K562 (cell line): ENCODE data around the gene EVI5. TPM values are rescaled to one million over a fixed set of nuclear protein-coding genes. Genes with fewer than 3 reads are reported as not detected.

Experiments used
- ATAC-seq: fragments of 200-7000 bp; cut with Tn5 transposase; 3 replicates; pipeline ENCODE4 v1.9.1; 2020; ENCODE audit warnings: moderate library complexity
- BruUV-seq: library from RNA; stranded (reverse); fragments of 400-500 nt; replicated peaks from 2 replicates; lab custom pipeline; 2021; lab: Mats Ljungman, UMichigan
- CTCF ChIA-PET: fragments of 300-600 bp; formaldehyde crosslinking; extraction: SDS; loops from one replicate; lab custom pipeline; 2021; ENCODE audit warnings: low intra/inter-chr PET ratio; lab: Yijun Ruan, JAX
- POLR2A ChIA-PET: fragments of 300-600, 350-650 bp; sonication (Branson Sonifier 250); formaldehyde crosslinking; extraction: SDS; loops from one replicate; lab custom pipeline; 2021; ENCODE audit warnings: antibody characterized with exemption, inconsistent platforms; lab: Yijun Ruan, JAX
- DNase-seq, 4 experiments: peaks; one replicate each; pipeline versions ENCODE4 v3.0.0 to v3.0.0-alpha.2; 2011 to 2018; ENCODE audit warnings: low spot score in 3 of 4, mixed read lengths in 3 of 4; ENCODE audit errors: extremely low read depth in 1 of 4
- FAIRE-seq: peaks from 2 replicates; lab custom pipeline; 2011; peaks lifted over from hg19 to GRCh38; lab: Jason Lieb, UNC
- H2AFZ ChIP-seq: 2 replicates; pipeline ENCODE4 v1.6.0; 2011; ENCODE audit warnings: low read depth, low read length, control low read depth, inconsistent platforms
- H3K27ac ChIP-seq: fragments of 200-600 bp; 3 replicates; pipeline ENCODE4 v1.8.0; 2011; ENCODE audit warnings: low read depth, mild to moderate bottlenecking, control low read depth, inconsistent platforms, low read length, moderate library complexity, mixed read lengths; ENCODE audit errors: extremely low read depth
- H3K27me3 ChIP-seq, 2 experiments: fragments of 300-600 bp in 1 of 2; 2 replicates in 1 of 2; 3 replicates in 1 of 2; pipeline versions ENCODE4 v1.6.0 to v1.8.0; 2011; ENCODE audit warnings: inconsistent platforms in 2 of 2, low read length in 2 of 2, mild to moderate bottlenecking in 1 of 2, mixed read lengths in 1 of 2, moderate library complexity in 1 of 2; ENCODE audit not compliant: control insufficient read depth in 2 of 2, insufficient read depth in 2 of 2
- H3K36me3 ChIP-seq: fragments of 300-600 bp; 3 replicates; pipeline ENCODE4 v1.8.0; 2011; ENCODE audit warnings: mild to moderate bottlenecking, low read length, inconsistent platforms; ENCODE audit not compliant: control insufficient read depth, insufficient read depth
- H3K4me1 ChIP-seq, 2 experiments: fragments of 200-600 bp in 1 of 2; replicated peaks in 1 of 2; 2 replicates in 1 of 2; 3 replicates in 1 of 2; pipeline versions ENCODE4 v1.5.1 to v1.8.0; 2011; ENCODE audit warnings: inconsistent platforms in 2 of 2, low read length in 2 of 2, mild to moderate bottlenecking in 1 of 2, mixed read lengths in 1 of 2, moderate library complexity in 1 of 2; ENCODE audit not compliant: control insufficient read depth in 2 of 2, insufficient read depth in 2 of 2
- H3K4me2 ChIP-seq: 2 replicates; pipeline ENCODE4 v1.6.1; 2011; ENCODE audit warnings: low read length, control low read depth, inconsistent platforms, mixed read lengths; ENCODE audit not compliant: insufficient read depth
- H3K4me3 ChIP-seq: fragments of 200-600 bp; sonication (generic), shearing (Covaris generic); 2 replicates; pipeline ENCODE4 v1.5.1; 2016; ENCODE audit warnings: control low read depth, inconsistent platforms
- H3K79me2 ChIP-seq: fragments of 200-600 bp; 3 replicates; pipeline ENCODE4 v1.8.0; 2011; ENCODE audit warnings: low read length, inconsistent platforms; ENCODE audit not compliant: control insufficient read depth, insufficient read depth
- H3K9ac ChIP-seq, 2 experiments: 2 replicates each; pipeline versions ENCODE4 v1.6.0 to v1.6.1; 2011; ENCODE audit warnings: low read depth in 2 of 2, low read length in 2 of 2, control low read depth in 1 of 2, inconsistent platforms in 1 of 2, mild to moderate bottlenecking in 1 of 2, mixed read lengths in 1 of 2; ENCODE audit not compliant: insufficient read depth in 1 of 2
- H3K9me1 ChIP-seq: one replicate; pipeline ENCODE4 v1.6.0; 2011; ENCODE audit warnings: inconsistent platforms, mild to moderate bottlenecking, low read length, moderate library complexity; ENCODE audit not compliant: control insufficient read depth, insufficient read depth
- H3K9me3 ChIP-seq: replicated peaks from 2 replicates; pipeline ENCODE4 v1.5.1; 2011; ENCODE audit warnings: low read depth, low read length, inconsistent platforms; ENCODE audit not compliant: control insufficient read depth, insufficient read depth
- H4K20me1 ChIP-seq: replicated peaks from 2 replicates; pipeline ENCODE4 v1.6.1; 2011; ENCODE audit warnings: low read length, inconsistent platforms, mixed read lengths; ENCODE audit not compliant: control insufficient read depth, insufficient read depth
- ARHGAP35 ChIP-seq: fragments of 450-650 bp; IDR thresholded peaks from 2 replicates; pipeline ENCODE4 v1.6.1; 2018; ENCODE audit not compliant: partially characterized antibody
- ATF3 ChIP-seq, 2 experiments: fragments of 450-650 bp in 1 of 2; sonication (generic) in 1 of 2; formaldehyde crosslinking in 1 of 2; IDR thresholded peaks in 1 of 2; conservative IDR thresholded peaks in 1 of 2; 2 replicates each; pipeline versions ENCODE4 v1.6.1 to v1.8.1; 2016 to 2023; ENCODE audit warnings: mild to moderate bottlenecking in 2 of 2, moderate library complexity in 2 of 2, inconsistent platforms in 1 of 2, missing genetic modification reagents in 1 of 2
- BCOR ChIP-seq: fragments of 450-650 bp; IDR thresholded peaks from 2 replicates; pipeline ENCODE4 v1.6.1; 2016
- C11orf30 ChIP-seq: fragments of 450-650 bp; IDR thresholded peaks from 2 replicates; pipeline ENCODE4 v1.6.1; 2016; ENCODE audit warnings: low read depth, mild to moderate bottlenecking
- CBFA2T2 ChIP-seq: fragments of 450-650 bp; conservative IDR thresholded peaks from 2 replicates; pipeline ENCODE4 v1.6.1; 2017; ENCODE audit warnings: mild to moderate bottlenecking
- CHD4 ChIP-seq: fragments of 200-600 bp; sonication (generic); IDR thresholded peaks from 3 replicates; pipeline ENCODE4 v1.6.1; 2012; ENCODE audit warnings: low read depth, mild to moderate bottlenecking, mixed read lengths, low read length, inconsistent platforms; ENCODE audit not compliant: insufficient read depth, insufficient replicate concordance, poor library complexity, severe bottlenecking
- EP400 ChIP-seq: fragments of 450-650 bp; IDR thresholded peaks from 2 replicates; pipeline ENCODE4 v1.6.1; 2017; ENCODE audit warnings: antibody characterized with exemption, mild to moderate bottlenecking, moderate library complexity
- HINFP ChIP-seq: fragments of 450-650 bp; conservative IDR thresholded peaks from 2 replicates; pipeline ENCODE4 v1.6.1; 2016; ENCODE audit warnings: missing genetic modification characterization, low read depth, mild to moderate bottlenecking, control low read depth, missing compliant biosample characterization
- MEF2D ChIP-seq: conservative IDR thresholded peaks from 2 replicates; pipeline ENCODE4 v1.6.1; 2016; ENCODE audit warnings: low read depth, missing genetic modification characterization, missing compliant biosample characterization
- NKRF ChIP-seq: fragments of 450-650 bp; IDR thresholded peaks from 2 replicates; pipeline ENCODE4 v1.6.1; 2016; ENCODE audit warnings: borderline replicate concordance
- NR3C1 ChIP-seq: sonication (generic); formaldehyde crosslinking; IDR thresholded peaks from 2 replicates; pipeline ENCODE4 v1.8.1; 2022; ENCODE audit warnings: missing genetic modification reagents
- SIRT6 ChIP-seq: IDR thresholded peaks from one replicate; pipeline ENCODE4 v1.6.1; 2012; ENCODE audit warnings: low read depth, mild to moderate bottlenecking, control low read depth, inconsistent platforms, low read length, moderate library complexity
- ZFX ChIP-seq: sonication (generic); formaldehyde crosslinking; IDR thresholded peaks from 2 replicates; pipeline ENCODE4 v1.8.0; 2022; ENCODE audit warnings: mild to moderate bottlenecking, missing genetic modification reagents, moderate library complexity
- ZNF224 ChIP-seq: sonication (generic); formaldehyde crosslinking; IDR thresholded peaks from 2 replicates; pipeline ENCODE4 v1.8.0; 2022; ENCODE audit warnings: mild to moderate bottlenecking, missing genetic modification reagents
- ZNF740 ChIP-seq, 3 experiments: fragments of 200-800 bp in 1 of 3; sonication (Bioruptor generic) in 1 of 3; sonication (generic) in 1 of 3; formaldehyde crosslinking in 1 of 3; IDR thresholded peaks; 2 replicates each; pipeline versions ENCODE4 v1.6.1 to v1.8.0; 2016 to 2022; ENCODE audit warnings: mild to moderate bottlenecking in 2 of 3, missing compliant biosample characterization in 2 of 3, missing genetic modification characterization in 2 of 3, missing genetic modification reagents in 1 of 3
- WGBS: fragments of 100-300 bp; shearing (Covaris generic); methylation state at CpG from one replicate; pipeline ENCODE4 v1.1.6; 2016; ENCODE audit warnings: low coverage, mixed read lengths; ENCODE audit not compliant: insufficient coverage; ENCODE audit errors: missing lambda C conversion rate; 5-methylcytosine and 5-hydroxymethylcytosine counted together
- in situ Hi-C: fragments of 300-500 bp; cut with MboI; formaldehyde crosslinking; loops from 4 replicates; pipeline ENCODE4 v1.15.0; 2018; ENCODE audit warnings: inconsistent platforms, mixed read lengths
- intact Hi-C: fragments of 100-400 bp; cut with micrococcal nuclease; formaldehyde crosslinking; loops from 2 replicates; pipeline ENCODE4 v1.14.2; 2022
- polyA plus RNA-seq, 8 experiments: library from polyadenylated mRNA; depleted of rRNA in 4 of 8; stranded (reverse) in 5 of 8; unstranded in 3 of 8; fragments of >200 nt; fragmentation: Nextera tagmentation in 2 of 8; fragmentation: Illumina TruSeq in 1 of 8; extraction: Ambion mirVana in 2 of 8; extraction: Trizol in 1 of 8; gene quantifications; 2 replicates each; pipeline versions ENCODE4 v1.2.1 to v1.2.3, GENCODE V29; 2011 to 2014; ENCODE audit warnings: inconsistent platforms in 1 of 8, missing spikeins in 1 of 8
- total RNA-seq, 7 experiments: library from RNA; depleted of rRNA in 6 of 7; stranded (reverse); fragments of >200 nt in 6 of 7; fragmentation: Illumina TruSeq in 2 of 7; extraction: Trizol in 2 of 7; gene quantifications; 2 replicates each; pipeline versions ENCODE4 v1.2.1 to v1.2.3, GENCODE V29; 2011 to 2021; ENCODE audit warnings: low replicate concordance in 1 of 7

Gene EVI5
- total and polyA plus RNA-seq, 9 of the 15 experiments (the other 6 are each of a cell fraction or from before 2014, with no cell fraction given) = 1.7 to 50.1 (median 13.7) TPM

GRCh38 chr1:92730476-92730875 lies 54.4 kb downstream of the EVI5 start (continued):
- TF ChIP-seq ZNF740 (CRISPR knock-in tag; IDR thresholded peaks at IDR 0.05) (no peak), ZNF740 (tag; IDR thresholded peaks at IDR 0.05) (no peak), CHD4 (no peak), HINFP (tag) (no peak)

- Histone ChIP-seq H4K20me1 (no peaks in the 10 kb centered on the region), H3K4me1 (no peaks in the 10 kb centered on the region), H3K9ac (no peak overlapping the region), H3K9me3 (no peaks in the 10 kb centered on the region), H2AFZ (no peak overlapping the region), H3K79me2 (0 out of 3 replicates have a peak, but pooled peaks cover 3% of the 10 kb centered on the region), H3K27ac (no peak overlapping the region), H3K27me3 (no peaks in the 10 kb centered on the region), H3K4me3 (no peak overlapping the region), H3K36me3 (peaks cover 6% of the 10 kb centered on the region; the same call in 2 of the 3 replicates), H3K9me1 (no peaks in the 10 kb centered on the region), H3K4me2 (no peak overlapping the region)
- ChIA-PET POLR2A (interaction anchor here (1.1 kb wide), 1 partner anchor 86 kb away, joined by 3 read pairs; no protein-coding TSS in a partner anchor), CTCF (no interaction called here)
- in situ Hi-C loops = no loop called here
- no peak for FAIRE-seq
- WGBS = 81% methylated on average over 4 of the region's 4 CpGs
- no peak for ATAC-seq
- intact Hi-C loops = no loop called here
- BruUV-seq = no TSS peak
- DNase-seq = no peak
- TF ChIP-seq C11orf30 (no peak), MEF2D (tag) (no peak), ATF3 (IDR thresholded peaks at IDR 0.05) (no peak), ATF3 (CRISPR knock-in tag; conservative IDR thresholded peaks at IDR 0.05) (no peak), CBFA2T2 (no peak), NKRF (no peak), EP400 (no peak), ZNF224 (CRISPR knock-in tag) (no peak), ZFX (no peak), NR3C1 (CRISPR knock-in tag) (no peak), SIRT6 (no peak), BCOR (no peak), ARHGAP35 (no peak)
These were observed 56.2 kb downstream of the EVI5 start for GRCh38 chr1:92728697-92729096.
